ENCODE data around the gene UCP1. TPM values are rescaled to one million over a fixed set of nuclear protein-coding genes. Genes with fewer than 3 reads are reported as not detected.

Gene UCP1
- total and polyA plus RNA-seq, 9 donors, result 0.18 to 0.46 TPM; not detected in 7

GRCh38 chr4:140584439-140584838 is 15.7 kb upstream of the UCP1 start:
- WGBS, 3 donors, result 47 to 59% (median 48%) methylated on average over 1 of the region's 1 CpG
- intact Hi-C loops (cut with DNase I), result no loop called here
- no peaks in the 10 kb centered on the region for H3K9me3 ChIP-seq

GRCh38 chr4:140581078-140581477 is 12.3 kb upstream of the UCP1 start:
- Histone ChIP-seq H3K4me1 (ENCODE audit: insufficient read depth) (no peaks in the 10 kb centered on the region), H3K4me3 (no peak overlapping the region), H3K9me3 (no peaks in the 10 kb centered on the region), H3K27me3 (no peaks in the 10 kb centered on the region), H3K27ac (no peak overlapping the region), H3K36me3 (no peaks in the 10 kb centered on the region)
- TF ChIP-seq CTCF (IDR thresholded peaks at IDR 0.05), result no peak
- no peak for TF ChIP-seq EP300 (IDR thresholded peaks at IDR 0.05)
- no peak for TF ChIP-seq POLR2A (IDR thresholded peaks at IDR 0.05)
- DNase-seq, result no peak
- intact Hi-C loops (cut with DNase I), result no loop called here
- WGBS, 3 donors, result 40 to 54% (median 41%) methylated on average over 3 of the region's 3 CpGs

More at GRCh38 chr4:140584439-140584838, 15.7 kb upstream of the UCP1 start:
- Histone ChIP-seq H3K27me3 (no peaks in the 10 kb centered on the region), H3K4me1 (ENCODE audit: insufficient read depth) (no peaks in the 10 kb centered on the region), H3K27ac (no peak overlapping the region), H3K36me3 (no peaks in the 10 kb centered on the region), H3K4me3 (no peak overlapping the region)
- no peak for TF ChIP-seq POLR2A (IDR thresholded peaks at IDR 0.05)
- no peak for TF ChIP-seq EP300 (IDR thresholded peaks at IDR 0.05)
- no peak for TF ChIP-seq CTCF (IDR thresholded peaks at IDR 0.05)
- DNase-seq, result no peak

GRCh38 chr4:140579278-140579677 is 10.5 kb upstream of the UCP1 start:
- Histone ChIP-seq H3K27me3 (no peaks in the 10 kb centered on the region), H3K9me3 (no peaks in the 10 kb centered on the region), H3K27ac (no peak overlapping the region), H3K4me3 (no peak overlapping the region), H3K4me1 (ENCODE audit: insufficient read depth) (no peaks in the 10 kb centered on the region), H3K36me3 (no peaks in the 10 kb centered on the region)
- peak in 1 of 5 donors; percentile 36 for DNase-seq
- TF ChIP-seq POLR2A (IDR thresholded peaks at IDR 0.05) (no peak), EP300 (IDR thresholded peaks at IDR 0.05) (no peak), CTCF (IDR thresholded peaks at IDR 0.05) (no peak)
- intact Hi-C loops (cut with DNase I), result no loop called here
- 5 to 11% (median 7%) methylated on average over 27 of the region's 27 CpGs for WGBS, 3 donors

GRCh38 chr4:140575489-140575888 is 6.7 kb upstream of the UCP1 start:
- Histone ChIP-seq H3K4me1 (ENCODE audit: insufficient read depth) (no peaks in the 10 kb centered on the region), H3K27ac (no peak overlapping the region), H3K36me3 (no peaks in the 10 kb centered on the region), H3K27me3 (no peaks in the 10 kb centered on the region), H3K9me3 (peaks cover 0 to 5% of the 10 kb centered on the region in 2 donors), H3K4me3 (no peak overlapping the region)
- TF ChIP-seq POLR2A (IDR thresholded peaks at IDR 0.05) (no peak), EP300 (IDR thresholded peaks at IDR 0.05) (no peak), CTCF (IDR thresholded peaks at IDR 0.05) (no peak)
- no peak for DNase-seq
- intact Hi-C loops (cut with DNase I), result no loop called here
- 64 to 88% (median 71%) methylated on average over 4 of the region's 4 CpGs for WGBS, 3 donors

Data from ovary (tissue), 9 donors.